Neuronal stem cell (in vitro differentiated cells): ENCODE results near the gene PRKG2.

Experiments used
- DNase-seq: peaks from one replicate; pipeline ENCODE4 v3.0.0-alpha.2; 2013; ENCODE audit warnings: low spot score
- H2AFZ ChIP-seq: one replicate; pipeline ENCODE4 v1.6.1; 2013; ENCODE audit warnings: mild to moderate bottlenecking, low read length, inconsistent platforms
- H2AK5ac ChIP-seq: 2 replicates; pipeline ENCODE4 v1.6.1; 2013; ENCODE audit warnings: low read depth, mild to moderate bottlenecking, inconsistent platforms, low read length, moderate library complexity, mixed read lengths
- H2BK120ac ChIP-seq: 2 replicates; pipeline ENCODE4 v1.6.1; 2013; ENCODE audit warnings: low read depth, mild to moderate bottlenecking, inconsistent platforms, low read length, moderate library complexity, mixed read lengths
- H2BK12ac ChIP-seq: one replicate; pipeline ENCODE4 v1.6.1; 2013; ENCODE audit warnings: low read length, inconsistent platforms
- H2BK15ac ChIP-seq: 2 replicates; pipeline ENCODE4 v1.6.1; 2013; ENCODE audit warnings: mild to moderate bottlenecking, low read length, inconsistent platforms, mixed read lengths
- H2BK5ac ChIP-seq: one replicate; pipeline ENCODE4 v1.6.1; 2013; ENCODE audit warnings: inconsistent platforms, mild to moderate bottlenecking, low read length, moderate library complexity
- H3K14ac ChIP-seq: one replicate; pipeline ENCODE4 v1.6.1; 2013; ENCODE audit warnings: low read length, inconsistent platforms
- H3K18ac ChIP-seq: 2 replicates; pipeline ENCODE4 v1.6.1; 2013; ENCODE audit warnings: low read length, inconsistent platforms
- H3K23ac ChIP-seq: 2 replicates; pipeline ENCODE4 v1.6.1; 2013; ENCODE audit warnings: low read depth, mild to moderate bottlenecking, mixed read lengths, low read length, inconsistent platforms; ENCODE audit not compliant: poor library complexity
- H3K27ac ChIP-seq: replicated peaks from 3 replicates; pipeline ENCODE4 v1.5.1; 2013; ENCODE audit warnings: low read length, inconsistent platforms
- H3K27me3 ChIP-seq, 3 experiments: 2 replicates each; pipeline ENCODE4 v1.6.1; 2013; ENCODE audit warnings: low read length in 3 of 3, mild to moderate bottlenecking in 2 of 3, inconsistent platforms in 1 of 3, low read depth in 1 of 3, mixed read lengths in 1 of 3, moderate library complexity in 1 of 3; ENCODE audit not compliant: control insufficient read depth in 3 of 3, insufficient read depth in 3 of 3
- H3K36me3 ChIP-seq, 2 donors: replicated peaks in 1 of 2; 2 replicates each; pipeline ENCODE4 v1.6.1; 2013; ENCODE audit warnings: low read length in 2 of 2; ENCODE audit not compliant: control insufficient read depth in 2 of 2, insufficient read depth in 2 of 2
- H3K4ac ChIP-seq: 2 replicates; pipeline ENCODE4 v1.6.1; 2013; ENCODE audit warnings: inconsistent platforms, mild to moderate bottlenecking, low read length, moderate library complexity
- H3K4me1 ChIP-seq, 2 donors: 1 replicate in 1 of 2; 2 replicates in 1 of 2; pipeline ENCODE4 v1.6.1; 2013; ENCODE audit warnings: low read length in 2 of 2, low read depth in 1 of 2; ENCODE audit not compliant: control insufficient read depth in 2 of 2, insufficient read depth in 1 of 2
- H3K4me2 ChIP-seq: one replicate; pipeline ENCODE4 v1.6.1; 2013; ENCODE audit warnings: mild to moderate bottlenecking, low read length, inconsistent platforms; ENCODE audit not compliant: insufficient read depth, poor library complexity, severe bottlenecking
- H3K4me3 ChIP-seq, 2 donors: 2 replicates each; pipeline ENCODE4 v1.5.1; 2013; ENCODE audit warnings: low read length in 2 of 2, mild to moderate bottlenecking in 2 of 2, inconsistent platforms in 1 of 2, moderate library complexity in 1 of 2
- H3K79me1 ChIP-seq: one replicate; pipeline ENCODE4 v1.6.1; 2013; ENCODE audit warnings: low read depth, mild to moderate bottlenecking, inconsistent platforms, low read length, moderate library complexity
- H3K9ac ChIP-seq: one replicate; pipeline ENCODE4 v1.6.1; 2013; ENCODE audit warnings: mild to moderate bottlenecking, low read depth, low read length, inconsistent platforms; ENCODE audit not compliant: poor library complexity
- H3K9me3 ChIP-seq, 2 donors: replicated peaks in 1 of 2; 2 replicates each; pipeline versions ENCODE3 to v1.6.1; 2013; ENCODE audit warnings: low read length in 2 of 2, mild to moderate bottlenecking in 2 of 2, inconsistent platforms in 1 of 2, low read depth in 1 of 2, mixed read lengths in 1 of 2, moderate library complexity in 1 of 2; ENCODE audit not compliant: control insufficient read depth in 2 of 2, insufficient read depth in 1 of 2
- H4K8ac ChIP-seq: one replicate; pipeline ENCODE4 v1.6.1; 2013; ENCODE audit warnings: low read depth, mild to moderate bottlenecking, inconsistent platforms, low read length, moderate library complexity
- H4K91ac ChIP-seq: one replicate; pipeline ENCODE4 v1.6.1; 2013; ENCODE audit warnings: low read length, low read depth, mild to moderate bottlenecking, inconsistent platforms; ENCODE audit not compliant: poor library complexity
- WGBS, 2 donors: extraction: QIAGEN DNeasy Blood & Tissue Kit; methylation state at CpG; one replicate each; pipeline ENCODE4 v1.1.7; 2013; ENCODE audit warnings: missing lambda C conversion rate in 2 of 2, mixed read lengths in 1 of 2; ENCODE audit not compliant: insufficient read length in 2 of 2, insufficient replicate concordance in 1 of 2; ENCODE audit errors: extremely low coverage in 2 of 2; 5-methylcytosine and 5-hydroxymethylcytosine counted together

Gene PRKG2

GRCh38 chr4:81194286-81194685 lies 20.7 kb downstream of the PRKG2 start:
- Histone ChIP-seq H3K23ac (no peak overlapping the region), H3K4me3 (no peak overlapping the region), H3K36me3 (no peaks in the 10 kb centered on the region), H2BK5ac (no peak overlapping the region), H3K27me3 (no peaks in the 10 kb centered on the region), H3K4ac (no peak overlapping the region), H3K4me1 (peaks cover 0 to 2% of the 10 kb centered on the region in 2 donors), H2BK120ac (no peak overlapping the region), H4K91ac (no peak overlapping the region), H2BK12ac (no peak overlapping the region), H2AFZ (no peak overlapping the region), H3K9ac (no peak overlapping the region), H2BK15ac (no peak overlapping the region), H3K4me2 (no peak overlapping the region), H4K8ac (no peak overlapping the region), H3K18ac (no peak overlapping the region), H3K79me1 (no peaks in the 10 kb centered on the region), H3K9me3 (no peaks in the 10 kb centered on the region), H2AK5ac (no peak overlapping the region), H3K27ac (no peak overlapping the region), H3K14ac (no peak overlapping the region)
- no peak for DNase-seq
- no CpG with 5 or more reads among the region's 3 CpGs for WGBS, 2 donors

DNA sequence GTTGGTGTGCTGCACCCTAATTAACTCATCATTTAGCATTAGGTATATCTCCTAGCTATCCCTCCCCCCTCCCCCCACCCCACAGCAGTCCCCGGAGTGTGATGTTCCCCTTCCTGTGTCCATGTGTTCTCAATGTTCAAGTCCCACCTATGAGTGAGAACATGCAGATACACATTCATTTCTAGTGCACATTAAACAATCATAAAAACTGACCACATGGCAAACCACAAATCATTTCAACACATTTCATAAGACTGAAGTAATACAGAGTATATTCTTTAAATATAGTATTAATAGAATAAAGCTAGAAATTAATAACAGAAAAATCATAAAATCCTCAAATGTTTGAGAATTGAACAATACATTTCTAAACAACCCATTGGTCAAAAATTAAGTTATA lies 34.1 kb downstream of the PRKG2 start:
- Histone ChIP-seq H3K9ac (no peak overlapping the region), H3K27ac (no peak overlapping the region), H2AFZ (no peak overlapping the region), H3K9me3 (no peaks in the 10 kb centered on the region), H3K4me3 (no peak overlapping the region), H3K14ac (no peak overlapping the region), H3K79me1 (no peaks in the 10 kb centered on the region), H3K18ac (no peak overlapping the region), H3K36me3 (no peaks in the 10 kb centered on the region), H4K8ac (no peak overlapping the region), H3K27me3 (no peaks in the 10 kb centered on the region), H3K4me2 (no peak overlapping the region), H2BK120ac (no peak overlapping the region), H4K91ac (no peak overlapping the region), H2BK5ac (no peak overlapping the region), H3K23ac (no peak overlapping the region), H2BK15ac (no peak overlapping the region), H3K4ac (no peak overlapping the region), H3K4me1 (no peaks in the 10 kb centered on the region), H2BK12ac (no peak overlapping the region), H2AK5ac (no peak overlapping the region)
- WGBS, 2 donors = no CpG with 5 or more reads among the region's 1 CpG
- no peak for DNase-seq

DNA sequence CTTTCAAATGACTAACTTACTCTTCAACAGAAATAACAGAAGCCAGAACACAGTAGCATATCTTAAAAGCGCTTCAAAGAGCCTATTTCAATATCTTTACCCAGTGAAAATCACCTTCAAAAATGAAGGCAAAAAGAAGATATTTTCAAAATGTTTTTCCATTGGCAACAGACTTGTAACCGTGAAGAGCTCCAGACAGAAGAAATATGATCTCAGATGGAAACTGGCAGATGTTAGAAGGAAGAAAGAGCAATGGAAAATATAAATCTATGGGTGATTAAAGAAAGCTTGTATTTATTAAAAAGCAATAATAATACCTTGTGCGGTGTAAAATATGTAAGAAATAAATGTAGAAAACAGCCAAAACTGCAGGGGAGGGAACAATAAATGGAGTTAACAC lies 35.7 kb downstream of the PRKG2 start:
- Histone ChIP-seq H3K4ac (no peak overlapping the region), H2BK120ac (no peak overlapping the region), H3K27ac (no peak overlapping the region), H4K91ac (no peak overlapping the region), H3K79me1 (no peaks in the 10 kb centered on the region), H2AFZ (no peak overlapping the region), H3K27me3 (no peaks in the 10 kb centered on the region), H3K23ac (no peak overlapping the region), H3K4me1 (no peaks in the 10 kb centered on the region), H3K9ac (no peak overlapping the region), H3K14ac (no peak overlapping the region), H4K8ac (no peak overlapping the region), H2BK12ac (no peak overlapping the region), H3K18ac (no peak overlapping the region), H3K9me3 (no peaks in the 10 kb centered on the region), H2BK15ac (no peak overlapping the region), H3K4me3 (no peak overlapping the region), H2BK5ac (no peak overlapping the region), H3K4me2 (no peak overlapping the region), H2AK5ac (no peak overlapping the region), H3K36me3 (no peaks in the 10 kb centered on the region)
- DNase-seq = no peak
- WGBS, 2 donors = no CpG with 5 or more reads among the region's 3 CpGs

GRCh38 chr4:81173213-81173612 lies 41.8 kb downstream of the PRKG2 start:
- Histone ChIP-seq H3K4me2 (no peak overlapping the region), H2AFZ (no peak overlapping the region)

More at GRCh38 chr4:81173213-81173612, 41.8 kb downstream of the PRKG2 start:
- Histone ChIP-seq H3K79me1 (no peaks in the 10 kb centered on the region), H3K23ac (no peak overlapping the region), H3K4ac (no peak overlapping the region), H3K9me3 (no peaks in the 10 kb centered on the region), H3K4me3 (no peak overlapping the region), H4K91ac (no peak overlapping the region), H2AK5ac (no peak overlapping the region), H2BK5ac (no peak overlapping the region), H3K18ac (no peak overlapping the region), H4K8ac (no peak overlapping the region), H2BK120ac (no peak overlapping the region), H3K4me1 (no peaks in the 10 kb centered on the region), H3K9ac (no peak overlapping the region), H3K27me3 (no peaks in the 10 kb centered on the region), H2BK15ac (no peak overlapping the region), H3K36me3 (no peaks in the 10 kb centered on the region), H3K27ac (no peak overlapping the region), H2BK12ac (no peak overlapping the region), H3K14ac (no peak overlapping the region)
- no peak for DNase-seq
- no CpG with 5 or more reads among the region's 1 CpG for WGBS, 2 donors
